ENCODE measurements around the gene SH3RF3. TPM values are rescaled to one million over a fixed set of nuclear protein-coding genes. Genes with fewer than 3 reads are reported as not detected.

The SH3RF3 gene
- polyA plus RNA-seq, 1 of the 3 experiments (the other 2 are of a cell fraction) = 1.9 TPM

- Histone ChIP-seq H3K4me1 (ENCODE audit: control insufficient read depth in 1 of 2, insufficient read depth in 2 of 2, low read depth in 1 of 2, low read length in 1 of 2) (no peaks in the 10 kb centered on the region), H4K20me1 (ENCODE audit: insufficient read depth) (no peaks in the 10 kb centered on the region), H3K9ac (no peak overlapping the region), H3K36me3 (replicated peaks in 1 of 2; ENCODE audit: control insufficient read depth in 1 of 2, insufficient read depth in 2 of 2, low read length in 1 of 2) (no peaks in the 10 kb centered on the region), H3F3A (replicated peaks; ENCODE audit: insufficient read depth) (no peaks in the 10 kb centered on the region), H3K4me3 (ENCODE audit: low read depth in 2 of 2, low read length in 1 of 2) (no peak overlapping the region), H3K27me3 (ENCODE audit: insufficient read depth) (peaks cover 8% of the 10 kb centered on the region; the same call in 1 of the 2 replicates), H3K9me3 (no peaks in the 10 kb centered on the region), H3K79me2 (ENCODE audit: insufficient read depth) (no peaks in the 10 kb centered on the region), H3K4me2 (no peak overlapping the region), H2AFZ (ENCODE audit: low read depth) (no peak overlapping the region), H3K9me2 (no peaks in the 10 kb centered on the region), H3K27ac (ENCODE audit: low read depth in 2 of 2, low read length in 1 of 2) (no peak overlapping the region)
- WGBS (ENCODE audit: low lambda C conversion rate) = 40% methylated on average over 3 of the region's 3 CpGs
- ChIA-PET POLR2A (no interaction called here), CTCF (no interaction called here)
- no peak for DNase-seq
- TF ChIP-seq MXI1 (IDR thresholded peaks at IDR 0.05; ENCODE audit: low read depth, low read length) (no peak), EP300 (IDR thresholded peaks at IDR 0.05; ENCODE audit: borderline replicate concordance in 1 of 2, low read depth in 1 of 2, low read length in 1 of 2) (no peak), YY1 (IDR thresholded peaks at IDR 0.05; ENCODE audit: low read depth) (no peak), IRF3 (IDR thresholded peaks at IDR 0.05; ENCODE audit: low read depth, low read length) (no peak), RFX5 (IDR thresholded peaks at IDR 0.05; ENCODE audit: low read length) (no peak), RAD21 (IDR thresholded peaks at IDR 0.05; ENCODE audit: low read length) (no peak), ZBTB33 (IDR thresholded peaks at IDR 0.05; ENCODE audit: borderline replicate concordance, low read depth) (no peak), REST (IDR thresholded peaks at IDR 0.05; ENCODE audit: low read depth, low read length) (no peak), TCF12 (IDR thresholded peaks at IDR 0.05) (no peak), RXRA (IDR thresholded peaks at IDR 0.05; ENCODE audit: borderline replicate concordance, low read depth) (no peak)
Observed at GRCh38 chr2:109098251-109098920, 30.6 kb upstream of the SH3RF3 start.

All from SK-N-SH (cell line).